GM10266 (cell line): ENCODE results near the gene RAX2.

Source experiments
- DNase-seq: peaks from one replicate; pipeline ENCODE4 v3.0.0; 2012; ENCODE audit errors: extremely low spot score
- TF ChIP-seq, protein P1 (sequence below): IDR thresholded peaks from 2 replicates; pipeline ENCODE4 v1.5.1; 2012; ENCODE audit warnings: mild to moderate bottlenecking, low read depth; ENCODE audit not compliant: control insufficient read depth, insufficient read depth; ENCODE audit errors: missing control alignments

The RAX2 gene

DNA sequence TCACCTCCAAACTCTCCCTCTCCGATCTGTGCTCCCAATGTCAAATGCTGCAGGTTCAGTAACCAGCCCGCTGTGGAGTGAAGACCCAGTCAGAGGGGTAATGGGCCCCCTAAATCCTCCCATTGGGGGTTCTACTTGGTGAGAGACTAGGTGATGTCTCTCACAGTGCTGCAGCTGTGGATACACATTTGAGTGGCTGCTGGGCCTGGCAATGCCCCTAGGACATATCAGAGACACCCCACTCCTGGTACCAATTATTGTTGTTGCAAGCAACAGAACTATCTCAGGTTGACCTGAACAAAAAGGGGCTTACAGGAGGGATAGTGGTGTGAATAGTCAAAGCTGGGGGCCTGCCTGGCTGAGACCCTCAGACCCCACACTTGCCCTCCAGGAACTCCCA lies 9.6 kb upstream of the RAX2 start:
- DNase-seq: no peak
- TF ChIP-seq, protein P1, sequence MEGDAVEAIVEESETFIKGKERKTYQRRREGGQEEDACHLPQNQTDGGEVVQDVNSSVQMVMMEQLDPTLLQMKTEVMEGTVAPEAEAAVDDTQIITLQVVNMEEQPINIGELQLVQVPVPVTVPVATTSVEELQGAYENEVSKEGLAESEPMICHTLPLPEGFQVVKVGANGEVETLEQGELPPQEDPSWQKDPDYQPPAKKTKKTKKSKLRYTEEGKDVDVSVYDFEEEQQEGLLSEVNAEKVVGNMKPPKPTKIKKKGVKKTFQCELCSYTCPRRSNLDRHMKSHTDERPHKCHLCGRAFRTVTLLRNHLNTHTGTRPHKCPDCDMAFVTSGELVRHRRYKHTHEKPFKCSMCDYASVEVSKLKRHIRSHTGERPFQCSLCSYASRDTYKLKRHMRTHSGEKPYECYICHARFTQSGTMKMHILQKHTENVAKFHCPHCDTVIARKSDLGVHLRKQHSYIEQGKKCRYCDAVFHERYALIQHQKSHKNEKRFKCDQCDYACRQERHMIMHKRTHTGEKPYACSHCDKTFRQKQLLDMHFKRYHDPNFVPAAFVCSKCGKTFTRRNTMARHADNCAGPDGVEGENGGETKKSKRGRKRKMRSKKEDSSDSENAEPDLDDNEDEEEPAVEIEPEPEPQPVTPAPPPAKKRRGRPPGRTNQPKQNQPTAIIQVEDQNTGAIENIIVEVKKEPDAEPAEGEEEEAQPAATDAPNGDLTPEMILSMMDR: no peak

DNA sequence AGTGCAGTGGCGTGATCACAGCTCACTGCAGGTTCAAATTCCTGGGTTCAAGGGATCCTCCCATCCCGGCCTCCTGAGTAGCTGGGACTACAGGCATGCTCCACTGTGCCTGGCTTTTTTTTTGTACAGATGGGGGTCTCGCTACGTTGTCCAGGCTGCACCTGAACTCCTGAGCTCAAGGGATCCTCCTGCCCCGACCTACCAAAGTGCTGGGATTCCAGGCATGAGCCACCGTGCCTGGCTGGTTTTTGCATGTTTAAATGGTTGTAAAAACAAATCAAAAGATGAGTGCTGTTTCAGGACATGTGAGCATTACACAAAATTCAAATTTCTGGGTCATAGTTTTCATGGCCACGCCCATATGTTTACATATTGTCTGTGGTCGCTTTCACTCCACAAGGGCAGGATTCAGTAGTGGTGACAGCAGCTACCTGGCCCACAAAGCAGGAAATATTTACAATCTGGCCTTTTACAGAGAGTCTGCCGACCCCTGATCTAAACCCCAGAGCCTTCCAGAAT lies 8.8 kb upstream of the RAX2 start:
- TF ChIP-seq, protein P1: no peak
- DNase-seq: no peak

DNA sequence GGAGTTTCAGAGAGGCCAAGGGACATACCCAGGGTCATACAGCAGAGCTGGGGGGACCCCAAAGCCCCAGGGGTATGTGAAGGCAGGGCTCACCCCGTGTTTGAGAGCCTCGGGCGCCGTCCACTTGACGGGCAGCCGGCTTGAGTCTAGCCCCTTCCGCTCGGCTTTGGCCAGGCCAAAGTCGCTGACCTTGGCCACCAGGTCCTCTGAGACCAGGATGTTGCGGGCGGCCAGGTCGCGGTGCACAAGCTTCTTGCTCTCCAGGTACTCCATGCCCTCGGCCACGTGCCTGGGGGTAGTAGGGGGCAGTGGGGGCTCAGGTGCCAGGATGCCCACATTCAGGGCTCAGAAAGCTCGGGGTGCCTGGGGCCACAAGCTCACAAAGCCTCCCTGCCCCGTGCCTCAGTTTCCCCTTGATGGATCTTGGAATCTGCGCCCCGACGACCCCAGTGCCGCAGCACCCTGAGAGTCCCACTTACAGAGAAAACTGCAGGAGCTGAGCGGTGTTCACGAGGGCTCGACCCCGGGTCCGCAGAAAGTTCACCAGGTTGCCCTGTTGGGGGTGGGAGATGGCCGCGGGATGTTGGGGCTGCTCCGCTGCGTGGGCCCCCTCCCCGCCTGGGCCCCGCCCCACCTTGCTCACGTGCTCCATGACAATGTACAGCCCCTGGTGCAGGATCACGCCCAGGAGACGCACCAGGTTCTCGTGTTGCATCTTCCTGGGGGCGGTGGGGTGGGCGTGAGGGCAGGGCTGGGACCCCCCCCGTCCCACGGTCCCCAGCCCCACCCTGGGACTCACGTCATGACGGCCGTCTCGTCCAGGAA lies 7.1 kb upstream of the RAX2 start:
- TF ChIP-seq, protein P1: no peak
- DNase-seq: no peak

DNA sequence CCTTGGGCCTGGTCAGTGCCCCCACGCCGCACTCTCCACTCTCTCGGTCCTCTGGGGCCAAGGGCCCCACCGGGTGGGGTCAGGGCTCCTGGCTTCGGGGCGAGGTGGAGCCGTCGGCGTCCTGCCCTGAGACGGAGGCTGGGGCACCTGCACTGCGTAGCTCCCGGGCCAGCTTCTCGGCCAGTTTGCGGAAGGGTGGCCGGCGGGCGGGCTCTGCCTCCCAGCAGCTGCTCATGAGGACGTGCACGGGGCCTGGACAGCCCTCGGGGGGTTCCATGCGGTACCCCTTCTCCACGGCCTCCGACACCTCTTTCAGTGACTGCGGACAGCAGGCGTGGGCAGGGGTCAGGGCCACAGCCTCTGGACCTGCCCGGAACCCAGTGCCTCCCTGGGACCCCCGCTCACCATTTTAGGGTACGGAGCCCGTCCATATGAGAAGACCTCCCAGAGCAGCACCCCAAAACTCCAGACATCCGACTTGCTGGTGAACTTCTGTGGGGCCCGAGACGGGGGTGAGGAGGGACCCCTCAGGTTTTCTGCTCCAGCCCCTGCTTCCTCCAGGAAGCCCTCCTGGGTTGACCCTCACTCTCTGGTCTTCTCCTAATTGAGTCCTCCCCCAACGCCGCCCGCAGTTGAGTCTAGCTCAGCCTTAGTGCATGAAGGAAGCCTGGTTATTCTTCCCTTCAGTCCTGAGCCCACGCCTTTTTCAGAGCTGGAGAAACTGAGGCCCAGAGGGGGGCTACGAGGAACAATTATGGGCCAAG lies 6.3 kb upstream of the RAX2 start:
- TF ChIP-seq, protein P1: no peak
- DNase-seq: no peak

DNA sequence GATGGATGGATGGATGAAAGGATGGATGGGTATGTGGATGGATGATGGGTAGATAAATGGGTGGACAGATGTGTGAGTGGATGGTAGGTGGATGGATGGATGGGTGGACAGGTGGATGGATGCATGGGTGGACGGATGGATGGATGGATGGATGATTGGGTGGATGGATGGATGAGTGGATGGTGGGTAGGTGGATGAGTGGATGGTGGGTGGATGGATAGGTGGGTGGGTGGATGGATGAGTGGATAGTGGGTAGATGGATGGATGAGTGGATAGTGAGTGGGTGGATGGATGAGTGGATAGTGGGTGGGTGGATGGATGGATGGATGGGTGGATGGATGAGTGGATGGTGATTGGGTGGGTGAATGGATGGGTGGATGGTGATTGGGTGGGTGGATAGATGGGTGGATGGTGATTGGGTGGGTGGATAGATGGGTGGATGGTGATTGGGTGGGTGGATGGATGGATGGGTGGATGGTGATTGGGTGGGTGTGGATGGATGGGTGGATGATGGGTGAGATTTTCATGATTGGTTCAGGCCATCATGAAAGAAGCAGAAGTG lies 4.5 kb upstream of the RAX2 start:
- DNase-seq: no peak
- TF ChIP-seq, protein P1: no peak

DNA sequence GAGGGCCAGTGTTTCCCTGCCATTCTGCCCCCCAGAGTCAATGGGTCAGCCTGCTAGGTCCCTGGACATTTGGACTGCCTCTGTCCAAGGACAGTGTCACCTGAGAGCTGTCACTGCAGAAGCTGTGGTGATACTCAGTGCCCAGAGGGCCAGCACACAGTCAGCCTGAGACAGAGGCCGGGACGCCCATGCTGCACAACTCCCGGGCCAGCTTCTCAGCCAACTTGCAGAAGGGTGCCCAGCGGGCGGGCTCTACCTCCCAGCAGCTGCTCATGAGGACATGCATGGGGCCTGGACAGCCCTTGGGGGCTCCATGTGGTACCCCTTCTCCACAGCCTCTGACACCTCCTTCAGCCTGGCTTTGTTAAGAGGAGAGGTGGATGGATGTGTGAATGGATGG lies 3.8 kb upstream of the RAX2 start:
- no peak for DNase-seq

More for the DNA sequence above, 3.8 kb upstream of the RAX2 start:
- TF ChIP-seq, protein P1: no peak
